AG04450 (cell line): Measurements from ENCODE around the gene KRT35. TPM values are rescaled to one million over a fixed set of nuclear protein-coding genes. Genes with fewer than 3 reads are reported as not detected.

Experiments
- CTCF ChIA-PET: fragments of 300-600, 350-600 bp; formaldehyde crosslinking; extraction: SDS; loops from one replicate; lab custom pipeline; 2022; ENCODE audit warnings: antibody characterized with exemption, inconsistent platforms; lab: Charles Lee
- POLR2A ChIA-PET: fragments of 350-600 bp; formaldehyde crosslinking; extraction: SDS; loops from one replicate; lab custom pipeline; 2021; ENCODE audit warnings: antibody characterized with exemption, inconsistent platforms; lab: Yijun Ruan, JAX
- DNase-seq: peaks from one replicate; pipeline ENCODE4 v3.0.0-alpha.2; 2011; ENCODE audit warnings: low read depth, low spot score
- H3K27ac ChIP-seq: one replicate; pipeline ENCODE4 v1.5.1; 2012; ENCODE audit warnings: low read depth, low read length, control low read depth
- H3K27me3 ChIP-seq: one replicate; pipeline ENCODE4 v1.6.0; 2012; ENCODE audit warnings: low read length; ENCODE audit not compliant: control insufficient read depth, insufficient read depth
- H3K4me3 ChIP-seq: 2 replicates; pipeline ENCODE4 v1.5.1; 2011; ENCODE audit warnings: mild to moderate bottlenecking, low read depth, low read length, control low read depth
- H3K9me3 ChIP-seq: 2 replicates; pipeline ENCODE4 v1.5.1; 2012; ENCODE audit warnings: low read length; ENCODE audit not compliant: control insufficient read depth, insufficient read depth
- polyA plus RNA-seq: library from polyadenylated mRNA; depleted of rRNA; stranded (reverse); fragments of >200 nt; gene quantifications from 2 replicates; pipeline ENCODE4 v1.2.3, GENCODE V29; 2011
- TF ChIP-seq, protein P1 (sequence below): IDR thresholded peaks from 2 replicates; pipeline ENCODE4 v1.5.1; 2011; ENCODE audit warnings: low read depth, low read length, control low read depth, inconsistent platforms

Gene KRT35
- polyA plus RNA-seq, 1 experiment = not detected

DNA sequence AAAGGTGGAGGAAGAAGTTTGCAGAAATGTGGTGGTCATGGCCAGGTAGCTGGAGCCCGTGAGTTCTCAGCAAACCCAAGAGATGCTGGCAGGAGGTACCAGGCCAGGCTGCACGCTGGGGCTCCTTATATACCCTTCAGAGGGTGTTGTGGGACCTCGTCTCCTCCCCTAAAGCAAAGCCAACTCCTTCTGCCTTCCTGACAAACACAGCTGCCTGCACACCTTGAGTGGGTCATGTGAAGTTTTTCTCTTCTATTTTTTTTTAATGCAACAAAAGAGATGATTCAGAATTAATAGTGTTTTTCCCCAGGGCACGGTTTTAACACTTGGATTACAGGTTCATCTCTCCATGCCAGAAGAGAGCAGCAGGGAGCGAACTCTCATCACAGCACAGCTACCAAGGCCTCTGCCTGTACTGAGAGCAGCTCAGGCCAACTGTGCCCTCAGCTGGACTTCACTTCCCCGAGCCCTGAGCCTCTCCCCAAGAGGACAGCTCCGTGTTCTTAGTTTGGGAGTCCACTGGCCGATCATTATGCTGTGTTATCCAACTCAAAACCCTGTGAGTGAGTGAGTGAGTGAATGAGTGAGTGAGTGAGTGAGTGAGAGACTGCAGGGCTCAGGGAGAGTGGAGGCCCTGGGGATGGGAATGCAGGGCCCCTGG is 38.0 kb upstream of the KRT35 start, which contains the start of gene KRT15:
Gene KRT15, minus strand, starts transcription at position 102 of the 661 bp plus-strand sequence. Its CDS starts 63 bp downstream, at position 39.
- no peak for DNase-seq
- Histone ChIP-seq H3K9me3 (peaks cover 3% of the 10 kb centered on the region; the same call in 1 of the 2 replicates), H3K4me3 (no peak within 1 kb of the TSS), H3K27me3 (no peaks in the 10 kb centered on the region), H3K27ac (no peak within 1 kb of the TSS)
- ChIA-PET CTCF (no interaction called here), POLR2A (no interaction called here)
- TF ChIP-seq, protein P1, sequence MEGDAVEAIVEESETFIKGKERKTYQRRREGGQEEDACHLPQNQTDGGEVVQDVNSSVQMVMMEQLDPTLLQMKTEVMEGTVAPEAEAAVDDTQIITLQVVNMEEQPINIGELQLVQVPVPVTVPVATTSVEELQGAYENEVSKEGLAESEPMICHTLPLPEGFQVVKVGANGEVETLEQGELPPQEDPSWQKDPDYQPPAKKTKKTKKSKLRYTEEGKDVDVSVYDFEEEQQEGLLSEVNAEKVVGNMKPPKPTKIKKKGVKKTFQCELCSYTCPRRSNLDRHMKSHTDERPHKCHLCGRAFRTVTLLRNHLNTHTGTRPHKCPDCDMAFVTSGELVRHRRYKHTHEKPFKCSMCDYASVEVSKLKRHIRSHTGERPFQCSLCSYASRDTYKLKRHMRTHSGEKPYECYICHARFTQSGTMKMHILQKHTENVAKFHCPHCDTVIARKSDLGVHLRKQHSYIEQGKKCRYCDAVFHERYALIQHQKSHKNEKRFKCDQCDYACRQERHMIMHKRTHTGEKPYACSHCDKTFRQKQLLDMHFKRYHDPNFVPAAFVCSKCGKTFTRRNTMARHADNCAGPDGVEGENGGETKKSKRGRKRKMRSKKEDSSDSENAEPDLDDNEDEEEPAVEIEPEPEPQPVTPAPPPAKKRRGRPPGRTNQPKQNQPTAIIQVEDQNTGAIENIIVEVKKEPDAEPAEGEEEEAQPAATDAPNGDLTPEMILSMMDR = no peak

DNA sequence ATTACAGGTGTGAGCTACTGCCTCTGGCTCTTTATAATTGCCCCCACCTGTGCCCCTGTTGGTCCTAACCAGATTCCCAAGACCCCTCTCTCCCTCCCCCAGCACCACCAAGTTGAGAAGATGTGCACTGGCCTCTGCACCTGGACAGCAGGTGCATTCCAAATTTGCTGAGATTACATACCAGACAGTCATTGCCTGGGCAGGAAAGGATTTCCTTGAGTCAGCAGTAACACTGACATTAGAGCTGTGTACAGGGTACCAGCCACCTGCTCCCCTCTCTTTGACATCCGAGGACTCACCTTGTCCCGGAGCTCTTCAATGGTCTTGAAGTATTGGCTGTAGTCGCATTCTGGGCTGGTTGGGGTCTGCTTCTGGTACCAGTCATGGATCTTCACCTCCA is 37.1 kb upstream of the KRT35 start:
- no peak for DNase-seq
- no peaks in the 10 kb centered on the region for H3K9me3 ChIP-seq
- ChIA-PET CTCF (interaction anchor here (0.6 to 1.1 kb wide), 3 partner anchors 31 to 148 kb away, joined by 3 to 5 read pairs (median 3); no protein-coding TSS in a partner anchor), POLR2A (no interaction called here)
- H3K4me3 ChIP-seq = no peak overlapping the region
- H3K27ac ChIP-seq = no peak overlapping the region
- TF ChIP-seq, protein P1 = no peak
- no peaks in the 10 kb centered on the region for H3K27me3 ChIP-seq

DNA sequence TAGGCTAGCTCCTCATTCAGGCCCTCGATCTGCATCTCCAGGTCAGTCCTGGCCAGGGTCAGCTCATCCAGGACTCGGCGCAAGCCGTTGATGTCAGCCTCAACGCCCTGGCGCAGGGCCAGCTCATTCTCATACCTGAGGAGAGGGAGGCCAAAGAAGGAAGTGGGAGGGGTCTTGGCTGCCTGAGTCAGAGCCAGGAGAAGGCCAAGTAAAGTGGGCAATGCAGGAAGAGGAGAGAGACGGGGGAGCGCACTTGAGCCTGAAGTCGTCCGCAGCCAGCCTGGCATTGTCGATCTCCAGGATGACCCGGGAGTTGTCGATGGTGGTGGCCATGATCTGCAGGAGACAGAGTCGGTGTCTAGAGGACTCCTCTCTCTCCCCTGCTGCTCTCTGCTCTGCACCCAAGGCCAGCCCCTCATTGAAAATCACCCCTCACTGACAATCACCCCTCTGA is 35.9 kb upstream of the KRT35 start:
- Histone ChIP-seq H3K9me3 (no peaks in the 10 kb centered on the region), H3K4me3 (no peak overlapping the region), H3K27me3 (no peaks in the 10 kb centered on the region), H3K27ac (no peak overlapping the region)
- CTCF ChIA-PET = interaction anchor here (0.6 kb wide), 1 partner anchor 132 kb away, joined by 7 read pairs; no protein-coding TSS in a partner anchor
- no peak for DNase-seq
- POLR2A ChIA-PET = no interaction called here
- TF ChIP-seq, protein P1 = no peak

DNA sequence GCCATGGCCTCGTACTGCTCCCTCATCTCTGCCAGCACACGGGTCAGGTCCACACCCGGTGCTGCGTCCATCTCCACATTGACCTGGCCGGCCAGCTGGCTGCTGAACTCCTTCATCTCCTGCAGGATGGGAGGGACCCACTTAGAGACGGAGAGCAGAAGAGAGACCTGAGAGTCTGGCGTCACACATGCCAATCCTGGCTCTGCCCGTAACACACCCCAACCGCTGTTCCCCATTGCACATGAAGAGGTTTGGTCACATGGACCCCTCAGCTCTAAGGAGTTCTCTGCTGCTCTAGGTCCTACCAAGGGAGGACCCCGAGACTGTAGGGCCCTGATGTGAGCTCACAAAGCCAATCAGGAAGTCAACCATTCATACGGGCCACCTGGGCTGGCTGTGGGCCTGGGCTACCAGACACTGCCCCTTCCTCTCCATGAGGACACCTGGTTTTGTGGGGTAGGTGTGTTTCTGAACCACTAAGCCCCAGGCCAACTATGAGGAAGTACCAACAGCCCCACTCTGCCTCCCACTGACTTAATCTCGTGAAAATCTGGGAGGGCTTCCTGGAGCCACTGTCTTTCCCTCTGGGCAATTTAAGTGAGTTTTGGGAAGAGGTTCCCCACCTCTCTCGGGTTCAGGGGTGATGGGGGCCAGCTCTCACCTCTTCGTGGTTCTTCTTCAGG is 35.3 kb upstream of the KRT35 start:
- Histone ChIP-seq H3K9me3 (no peaks in the 10 kb centered on the region), H3K27ac (no peak overlapping the region), H3K27me3 (no peaks in the 10 kb centered on the region), H3K4me3 (no peak overlapping the region)
- no peak for DNase-seq
- POLR2A ChIA-PET = no interaction called here
- CTCF ChIA-PET = interaction anchor here (0.6 to 2.6 kb wide), 2 partner anchors 33 to 132 kb away, joined by 7 to 9 read pairs; no protein-coding TSS in a partner anchor
- TF ChIP-seq, protein P1 = no peak

DNA sequence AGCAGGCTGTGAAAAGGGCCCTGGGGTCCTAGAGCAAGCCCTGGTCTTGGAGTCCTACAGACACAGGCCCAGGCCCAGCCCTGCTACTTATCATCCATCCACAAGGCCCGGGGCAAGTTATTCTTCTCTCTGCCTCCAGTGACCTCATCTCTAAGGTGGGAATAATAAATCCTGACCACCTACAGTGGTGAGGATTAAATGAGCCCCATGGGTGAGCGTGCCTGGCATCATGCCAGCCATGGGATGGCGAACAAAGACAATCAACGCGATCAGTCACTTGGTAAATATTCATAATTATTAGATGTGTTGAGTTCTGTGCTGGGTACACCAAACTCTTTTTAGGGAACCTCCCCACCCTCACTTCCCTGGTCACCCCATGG is 32.2 kb upstream of the KRT35 start:
- Histone ChIP-seq H3K4me3 (no peak overlapping the region), H3K27ac (no peak overlapping the region), H3K9me3 (no peaks in the 10 kb centered on the region), H3K27me3 (peaks cover 2% of the 10 kb centered on the region)
- DNase-seq = no peak
- TF ChIP-seq, protein P1 = no peak
- ChIA-PET POLR2A (no interaction called here), CTCF (no interaction called here)
